Activated naive CD8-positive, alpha-beta T cell (primary cell): Measurements from ENCODE around the gene ANKRD13A.

ENCODE experiments used
- H3K27ac Mint-ChIP-seq: one replicate; pipeline ENCODE4 v1.8.0; 2021; ENCODE audit warnings: mixed read lengths
- H3K27me3 Mint-ChIP-seq: one replicate; pipeline ENCODE4 v1.8.0; 2021; ENCODE audit warnings: mixed read lengths
- H3K36me3 Mint-ChIP-seq: one replicate; pipeline ENCODE4 v1.8.0; 2021; ENCODE audit warnings: mixed read lengths
- H3K4me1 Mint-ChIP-seq: one replicate; pipeline ENCODE4 v1.8.0; 2021; ENCODE audit warnings: low read depth, mixed read lengths
- H3K4me3 Mint-ChIP-seq: one replicate; pipeline ENCODE4 v1.8.0; 2021; ENCODE audit warnings: mild to moderate bottlenecking, mixed read lengths
- H3K9me3 Mint-ChIP-seq: one replicate; pipeline ENCODE4 v1.8.0; 2021; ENCODE audit warnings: low read depth, mixed read lengths

ANKRD13A gene

DNA sequence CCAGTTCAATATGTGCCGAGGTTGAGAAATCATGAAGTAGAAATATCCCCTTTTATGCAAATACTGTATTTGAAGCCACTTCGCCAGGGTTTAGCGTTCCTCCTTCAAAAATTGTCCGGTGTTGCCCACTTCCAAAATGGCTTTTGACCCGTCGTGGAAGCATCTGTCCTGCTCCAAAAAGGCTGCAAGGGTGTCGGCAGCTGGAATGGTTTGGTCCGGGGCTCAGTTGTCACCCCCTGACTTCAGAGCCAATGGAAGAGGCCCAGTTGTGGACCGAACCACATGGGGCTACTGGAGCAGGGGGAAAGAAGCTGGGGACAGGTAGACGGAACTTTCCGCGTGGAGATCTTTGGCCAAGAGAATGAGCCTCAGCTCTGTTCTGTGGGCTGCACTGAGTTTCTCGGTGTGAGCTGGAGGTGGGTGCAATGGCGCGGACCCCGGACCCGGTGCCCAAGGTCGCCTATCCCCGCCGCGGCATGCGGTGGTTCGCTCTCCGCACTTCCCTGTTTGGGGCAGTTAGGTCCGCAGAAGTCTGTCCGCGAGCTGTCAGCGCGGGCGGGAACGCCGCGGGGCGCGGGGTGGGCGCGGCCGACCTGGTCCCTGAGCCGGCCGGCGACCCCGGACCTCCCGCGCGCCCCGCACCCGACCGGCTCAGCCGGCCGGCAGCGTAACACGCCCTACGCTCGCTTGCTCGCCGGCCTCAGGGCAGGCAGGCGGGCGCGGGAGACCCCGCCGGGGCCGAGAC, at the start of gene ANKRD13A:
TSS of gene ANKRD13A (plus strand) at position 527 of the 745 bp plus-strand sequence. CDS start 259 bp downstream, outside the sequence.
- H3K27me3 Mint-ChIP-seq, result no peaks in the 10 kb centered on the region
- H3K9me3 Mint-ChIP-seq, result no peaks in the 10 kb centered on the region
- H3K27ac Mint-ChIP-seq, result peak within 1 kb of the TSS; percentile 98
- H3K36me3 Mint-ChIP-seq, result peaks cover 2% of the 10 kb centered on the region
- H3K4me3 Mint-ChIP-seq, result peak within 1 kb of the TSS; percentile 99
- peaks cover 66% of the 10 kb centered on the region for H3K4me1 Mint-ChIP-seq

DNA sequence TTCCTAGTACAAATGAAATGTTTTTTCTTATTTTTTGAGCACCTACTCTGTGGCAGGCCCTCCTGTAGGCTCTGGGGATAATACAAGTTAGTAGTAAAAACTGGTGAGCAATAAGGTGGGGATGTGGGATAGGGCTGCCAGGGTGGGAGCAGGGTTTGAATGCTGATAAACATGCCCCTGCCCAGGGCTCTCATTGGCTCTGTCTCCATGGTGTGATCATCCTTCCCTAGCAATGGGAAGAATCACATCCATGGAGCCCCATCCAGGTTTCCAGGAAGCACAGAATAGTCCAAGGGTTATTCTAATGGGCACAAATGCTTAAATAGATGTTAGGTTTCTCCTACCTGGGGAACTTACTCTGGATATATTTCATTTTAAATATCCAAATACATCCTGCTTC, 48.6 kb upstream of the ANKRD13A start:
- Mint-ChIP-seq H3K4me1 (peaks cover 29% of the 10 kb centered on the region), H3K36me3 (peaks cover 24% of the 10 kb centered on the region), H3K27me3 (no peaks in the 10 kb centered on the region), H3K9me3 (no peaks in the 10 kb centered on the region), H3K27ac (no peak overlapping the region), H3K4me3 (no peak overlapping the region)

DNA sequence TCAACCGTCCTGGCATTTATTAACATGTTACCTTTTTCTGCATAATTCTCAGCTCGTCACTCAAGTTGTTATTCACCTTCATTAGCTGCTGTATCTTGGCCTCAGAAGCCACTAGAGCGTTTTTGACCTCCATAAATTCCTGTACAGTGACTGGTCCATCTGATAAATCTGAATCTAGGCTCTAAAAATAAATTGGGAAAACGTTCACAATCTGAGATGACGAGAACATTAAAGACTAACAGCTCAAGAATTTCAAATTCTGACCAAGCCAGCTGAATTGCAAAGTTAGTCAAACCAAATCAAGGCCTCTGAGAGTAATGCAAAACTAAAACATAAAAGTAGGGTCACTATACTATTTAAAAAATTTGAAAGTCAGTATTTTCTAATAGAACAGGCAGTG, 48.1 kb upstream of the ANKRD13A start:
- Mint-ChIP-seq H3K36me3 (peaks cover 24% of the 10 kb centered on the region), H3K27me3 (no peaks in the 10 kb centered on the region), H3K4me1 (peaks cover 29% of the 10 kb centered on the region), H3K27ac (no peak overlapping the region), H3K4me3 (no peak overlapping the region), H3K9me3 (no peaks in the 10 kb centered on the region)

DNA sequence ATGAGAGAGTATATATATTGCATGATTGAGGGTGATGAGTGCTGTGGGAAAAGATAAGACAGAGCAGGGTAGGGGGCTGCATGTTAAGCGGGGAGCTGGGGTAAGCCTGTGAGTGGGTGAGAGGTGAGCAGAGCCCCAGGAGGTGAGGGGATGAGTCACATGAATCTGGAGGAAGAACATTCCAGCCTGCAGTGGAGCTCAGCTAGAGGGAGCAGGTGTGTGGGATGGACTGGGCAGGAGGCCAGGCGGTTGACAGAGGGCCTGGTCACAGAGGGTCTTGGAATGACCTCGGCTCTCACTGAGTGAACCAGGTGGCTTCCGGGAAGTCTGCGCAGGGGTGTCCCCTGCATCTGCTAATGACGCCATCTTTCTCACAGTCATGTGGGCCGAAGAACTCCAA, 47.5 kb upstream of the ANKRD13A start:
- Mint-ChIP-seq H3K27me3 (no peaks in the 10 kb centered on the region), H3K9me3 (no peaks in the 10 kb centered on the region), H3K27ac (peak overlapping the region; percentile 83), H3K4me3 (no peak overlapping the region), H3K4me1 (peaks cover 23% of the 10 kb centered on the region), H3K36me3 (peaks cover 24% of the 10 kb centered on the region)

DNA sequence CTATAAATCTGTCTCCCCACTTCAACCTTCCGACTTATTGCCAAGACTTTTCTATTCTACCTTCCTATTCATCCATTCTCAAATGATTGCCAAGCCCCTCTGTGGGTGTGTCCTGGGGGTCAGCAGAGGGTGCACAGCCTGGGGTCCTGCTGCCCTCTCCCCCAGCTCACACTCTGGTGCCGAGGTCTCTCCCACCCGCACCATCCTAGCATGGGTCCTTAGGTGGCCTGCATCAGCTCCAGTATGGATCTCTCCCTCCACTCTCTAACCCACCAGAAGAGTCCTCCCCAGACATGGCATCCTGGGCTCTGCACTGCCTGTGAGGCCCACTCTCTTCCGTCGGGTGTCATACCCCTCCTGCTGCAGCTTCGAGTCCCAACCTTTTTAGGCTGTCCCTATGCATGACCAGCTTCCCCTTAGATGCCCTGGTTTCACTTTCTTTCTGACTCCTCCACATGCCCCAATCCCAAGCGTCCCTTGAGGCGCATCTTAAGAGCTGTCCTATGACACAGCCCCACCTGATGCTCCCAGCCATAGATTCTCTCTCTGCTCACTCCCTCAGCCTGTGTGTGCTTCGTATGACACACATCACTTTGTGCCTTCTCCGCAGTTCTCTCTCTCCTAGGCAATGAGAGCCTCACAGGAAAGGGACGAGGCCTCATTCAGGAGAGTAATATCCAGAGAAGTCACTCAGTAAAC, 46.9 kb upstream of the ANKRD13A start:
- Mint-ChIP-seq H3K9me3 (no peaks in the 10 kb centered on the region), H3K27ac (peak overlapping the region; percentile 9), H3K27me3 (no peaks in the 10 kb centered on the region), H3K4me3 (no peak overlapping the region), H3K36me3 (peaks cover 21% of the 10 kb centered on the region), H3K4me1 (peaks cover 18% of the 10 kb centered on the region)

DNA sequence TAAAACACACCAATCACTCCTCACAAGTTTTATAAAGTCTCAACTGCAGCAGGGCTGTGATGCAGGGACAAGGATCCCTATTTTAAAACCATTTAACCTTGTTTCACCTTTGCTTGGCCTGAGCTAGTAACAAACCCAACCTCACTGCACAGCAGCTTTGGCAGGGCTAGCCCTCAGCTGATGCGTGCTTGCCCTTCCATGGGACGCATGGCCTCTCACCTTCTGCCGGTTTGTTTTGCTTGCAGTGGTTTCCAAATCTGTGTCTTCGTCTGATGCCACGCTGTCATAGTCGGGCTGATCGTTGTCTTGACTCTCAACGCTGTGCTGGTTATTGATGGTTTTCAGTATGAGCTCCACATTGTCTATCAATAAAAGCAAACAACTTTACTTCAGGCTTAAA, 46.4 kb upstream of the ANKRD13A start:
- H3K4me1 Mint-ChIP-seq, result peaks cover 12% of the 10 kb centered on the region
- peak overlapping the region; percentile 72 for H3K27ac Mint-ChIP-seq
- no peaks in the 10 kb centered on the region for H3K27me3 Mint-ChIP-seq
- no peaks in the 10 kb centered on the region for H3K9me3 Mint-ChIP-seq
- H3K4me3 Mint-ChIP-seq, result no peak overlapping the region
- peaks cover 18% of the 10 kb centered on the region for H3K36me3 Mint-ChIP-seq

DNA sequence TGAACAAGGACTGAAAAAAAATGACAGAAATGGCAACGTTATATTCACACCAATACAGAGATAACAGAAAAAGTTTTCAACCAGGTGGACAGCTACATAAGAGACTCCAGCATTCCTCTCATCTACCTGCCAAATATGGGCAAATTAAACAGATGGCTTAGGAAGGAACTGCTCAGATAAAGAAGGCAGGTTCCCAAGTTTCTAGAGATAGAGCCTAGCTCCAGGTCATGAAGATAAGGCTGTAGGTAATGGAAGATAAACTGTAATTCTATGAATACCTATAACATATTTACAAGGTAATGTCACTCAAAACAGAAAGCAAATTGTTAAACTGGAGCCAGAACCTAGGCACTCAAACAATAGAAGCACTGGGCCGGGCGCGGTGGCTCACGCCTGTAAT, 45.6 kb upstream of the ANKRD13A start:
- Mint-ChIP-seq H3K9me3 (no peaks in the 10 kb centered on the region), H3K27me3 (no peaks in the 10 kb centered on the region), H3K36me3 (peaks cover 12% of the 10 kb centered on the region), H3K4me3 (no peak overlapping the region), H3K4me1 (peaks cover 4% of the 10 kb centered on the region), H3K27ac (peak overlapping the region; percentile 62)

DNA sequence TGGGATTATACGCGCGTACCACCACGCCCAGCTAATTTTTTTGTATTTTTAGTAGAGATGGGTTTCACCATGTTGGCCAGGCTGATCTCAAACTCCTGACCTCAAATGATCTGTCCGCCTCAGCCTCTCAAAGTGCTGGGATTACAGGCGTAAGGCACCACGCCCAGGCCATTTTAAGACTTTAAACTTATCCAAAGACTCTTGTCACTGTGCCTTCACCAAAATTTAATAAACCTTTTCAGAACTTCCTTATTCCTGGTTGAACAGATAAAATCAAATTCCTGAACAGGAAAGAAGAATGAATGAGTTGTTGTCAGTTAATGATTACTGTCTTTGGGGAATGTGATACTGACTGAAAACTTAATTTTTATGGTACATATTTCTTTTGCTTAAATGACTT, 40.9 kb upstream of the ANKRD13A start:
- H3K27me3 Mint-ChIP-seq, result no peaks in the 10 kb centered on the region
- H3K4me3 Mint-ChIP-seq, result no peak overlapping the region
- H3K27ac Mint-ChIP-seq, result no peak overlapping the region
- no peaks in the 10 kb centered on the region for H3K4me1 Mint-ChIP-seq
- no peaks in the 10 kb centered on the region for H3K9me3 Mint-ChIP-seq
- H3K36me3 Mint-ChIP-seq, result peaks cover 5% of the 10 kb centered on the region

DNA sequence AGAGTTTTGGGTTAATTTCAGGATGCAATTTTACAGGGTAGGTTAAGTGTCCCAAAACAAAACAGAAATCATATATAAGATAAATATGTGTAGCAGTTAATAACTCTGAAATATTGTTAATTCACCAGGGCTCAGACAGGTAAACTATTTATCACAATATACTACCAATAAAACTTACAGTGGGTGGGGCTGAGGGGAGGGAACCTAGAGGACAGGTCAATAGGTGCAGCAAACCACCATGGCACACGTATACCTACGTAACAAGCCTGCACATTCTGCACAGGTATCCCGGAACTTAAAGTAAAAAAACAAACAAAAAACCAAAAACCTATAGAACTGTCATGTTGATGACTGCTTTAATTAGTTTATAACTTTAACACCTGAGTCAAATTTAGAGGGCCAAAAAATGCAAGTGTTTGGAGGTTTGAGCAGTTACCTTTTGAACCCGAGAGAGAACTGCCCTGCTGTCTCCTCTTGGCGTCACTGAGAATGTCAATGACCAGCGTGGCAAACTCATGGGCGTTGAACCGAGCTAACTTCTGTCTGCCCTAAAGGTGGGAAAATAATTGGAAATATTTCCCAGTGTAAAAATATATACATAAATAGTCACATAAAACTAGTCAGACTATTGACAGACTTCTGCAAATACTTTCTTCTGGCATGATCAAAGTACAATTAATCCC, 39.7 kb upstream of the ANKRD13A start:
- Mint-ChIP-seq H3K27ac (no peak overlapping the region), H3K9me3 (no peaks in the 10 kb centered on the region), H3K36me3 (peaks cover 11% of the 10 kb centered on the region)

DNA sequence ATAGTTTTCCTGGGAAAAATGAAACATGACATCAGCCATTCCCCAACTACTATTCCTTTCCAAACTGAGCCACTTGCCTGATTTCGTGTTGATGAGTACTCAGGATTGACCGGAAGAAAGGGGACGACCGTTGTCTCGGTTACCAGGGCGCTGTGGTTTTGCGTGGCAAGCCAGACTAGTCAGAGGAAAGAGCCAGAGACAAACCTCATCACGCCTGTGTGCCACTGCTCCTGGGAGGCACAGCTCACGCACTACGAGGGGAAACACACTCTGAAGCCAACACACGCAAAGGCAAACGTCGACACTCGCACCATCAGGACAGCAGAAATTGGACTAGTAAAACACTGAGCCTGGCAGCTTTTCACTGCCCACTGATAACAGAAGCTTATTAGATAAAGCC, 38.0 kb upstream of the ANKRD13A start:
- H3K9me3 Mint-ChIP-seq, result no peaks in the 10 kb centered on the region
- no peak overlapping the region for H3K27ac Mint-ChIP-seq
- no peak overlapping the region for H3K4me3 Mint-ChIP-seq
- no peaks in the 10 kb centered on the region for H3K4me1 Mint-ChIP-seq
- peaks cover 11% of the 10 kb centered on the region for H3K36me3 Mint-ChIP-seq
- no peaks in the 10 kb centered on the region for H3K27me3 Mint-ChIP-seq

More for the DNA sequence above, 39.7 kb upstream of the ANKRD13A start:
- Mint-ChIP-seq H3K4me1 (no peaks in the 10 kb centered on the region), H3K27me3 (no peaks in the 10 kb centered on the region), H3K4me3 (no peak overlapping the region)

DNA sequence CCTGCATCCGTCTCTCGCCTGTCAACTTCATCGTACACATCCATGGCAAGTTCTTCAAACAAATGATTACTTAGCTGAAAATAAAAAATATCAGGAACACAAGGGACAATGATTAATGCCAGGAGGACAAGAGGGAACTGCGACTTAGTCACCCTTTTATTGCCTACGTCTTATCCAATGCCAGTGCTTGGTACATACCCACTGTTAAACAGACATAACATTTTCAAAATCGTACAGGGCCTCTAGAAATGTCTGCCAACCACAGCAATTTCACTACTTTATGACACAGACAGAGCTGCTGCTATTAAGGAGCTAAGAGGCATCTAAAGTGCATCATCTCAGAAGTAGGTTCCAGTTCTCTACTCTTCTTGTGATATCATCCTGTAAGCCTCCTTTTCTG, 37.6 kb upstream of the ANKRD13A start:
- no peaks in the 10 kb centered on the region for H3K9me3 Mint-ChIP-seq
- no peak overlapping the region for H3K4me3 Mint-ChIP-seq
- H3K27me3 Mint-ChIP-seq, result no peaks in the 10 kb centered on the region
- peaks cover 11% of the 10 kb centered on the region for H3K36me3 Mint-ChIP-seq
- peaks cover 1% of the 10 kb centered on the region for H3K4me1 Mint-ChIP-seq
- H3K27ac Mint-ChIP-seq, result no peak overlapping the region

DNA sequence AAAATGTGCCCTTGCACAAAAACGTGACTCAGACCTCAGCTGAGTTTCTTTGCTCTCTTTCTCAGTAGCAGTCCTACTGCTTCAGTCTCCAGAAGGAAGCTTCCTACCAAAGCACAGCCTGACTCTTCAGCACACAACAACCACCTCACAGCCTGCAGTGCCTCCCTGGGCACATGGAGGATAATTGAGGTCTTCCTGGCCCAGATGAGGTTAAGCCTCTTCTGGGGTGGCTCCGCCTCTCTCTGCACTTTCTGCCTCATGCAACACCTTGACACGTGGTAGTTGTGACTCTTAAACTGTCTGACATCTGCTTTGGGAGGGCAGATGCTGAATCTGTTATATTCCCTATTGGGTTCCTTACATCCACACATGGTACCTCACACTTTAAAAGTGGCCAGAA, 36.8 kb upstream of the ANKRD13A start:
- Mint-ChIP-seq H3K36me3 (peaks cover 11% of the 10 kb centered on the region), H3K27ac (peak overlapping the region; percentile 22), H3K27me3 (no peaks in the 10 kb centered on the region), H3K9me3 (no peaks in the 10 kb centered on the region), H3K4me1 (peaks cover 3% of the 10 kb centered on the region), H3K4me3 (no peak overlapping the region)

DNA sequence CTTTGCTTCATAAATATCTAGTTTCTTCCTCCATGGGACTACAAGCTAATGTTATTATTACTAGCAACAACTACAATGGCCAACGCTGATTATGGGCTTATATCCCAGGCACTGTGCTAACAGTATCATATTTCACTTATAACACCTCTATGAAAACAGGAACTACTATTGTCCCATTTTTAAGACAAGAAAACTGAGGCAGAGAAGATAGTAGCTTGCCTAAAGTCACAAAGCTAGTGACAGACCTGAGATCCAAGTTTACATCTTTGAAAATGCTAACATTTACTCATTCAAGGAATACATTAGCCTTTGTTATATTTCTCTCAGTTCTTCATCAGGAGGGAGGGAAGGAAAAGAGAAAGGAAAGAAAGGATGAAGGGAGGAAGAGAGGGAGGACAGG, 35.9 kb upstream of the ANKRD13A start:
- H3K4me3 Mint-ChIP-seq, result no peak overlapping the region
- peaks cover 11% of the 10 kb centered on the region for H3K36me3 Mint-ChIP-seq

DNA sequence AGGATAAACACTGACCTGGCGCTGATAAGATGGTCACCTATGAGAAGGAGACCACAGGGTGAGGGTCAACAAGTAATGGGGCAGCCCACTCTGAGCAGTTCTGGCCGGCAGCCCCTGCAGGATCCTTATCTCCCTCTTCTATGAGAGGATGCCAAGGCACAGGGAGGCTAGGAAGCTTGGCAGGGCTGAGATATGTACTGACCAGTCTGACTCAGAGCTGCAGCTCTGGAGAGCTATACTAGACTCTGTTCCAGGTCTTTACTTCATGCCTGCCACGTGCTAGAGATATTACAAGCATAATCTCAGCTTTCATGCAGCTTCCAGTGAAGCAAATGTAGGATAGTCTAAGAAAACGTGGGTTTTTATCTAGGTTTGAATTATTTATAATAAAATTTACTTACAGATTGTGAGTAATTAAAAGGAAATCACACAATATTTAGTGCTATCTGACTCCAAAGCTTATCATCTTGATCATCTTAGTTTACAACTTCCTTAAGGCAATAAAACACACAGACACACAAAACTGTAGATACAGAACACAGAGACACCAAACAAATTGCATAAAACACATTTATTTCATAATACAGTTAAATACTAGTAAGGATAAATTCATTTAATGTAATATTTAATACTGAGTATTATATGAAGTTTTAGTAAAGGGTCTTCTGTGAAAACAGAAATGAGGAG, 35.3 kb upstream of the ANKRD13A start:
- no peaks in the 10 kb centered on the region for H3K27me3 Mint-ChIP-seq
- peaks cover 11% of the 10 kb centered on the region for H3K36me3 Mint-ChIP-seq
- H3K27ac Mint-ChIP-seq, result peak overlapping the region; percentile 77
- H3K9me3 Mint-ChIP-seq, result no peaks in the 10 kb centered on the region
- peaks cover 11% of the 10 kb centered on the region for H3K4me1 Mint-ChIP-seq
- no peak overlapping the region for H3K4me3 Mint-ChIP-seq

More for the DNA sequence above, 35.9 kb upstream of the ANKRD13A start:
- peaks cover 11% of the 10 kb centered on the region for H3K4me1 Mint-ChIP-seq
- no peaks in the 10 kb centered on the region for H3K9me3 Mint-ChIP-seq
- no peaks in the 10 kb centered on the region for H3K27me3 Mint-ChIP-seq
- peak overlapping the region; percentile 77 for H3K27ac Mint-ChIP-seq

DNA sequence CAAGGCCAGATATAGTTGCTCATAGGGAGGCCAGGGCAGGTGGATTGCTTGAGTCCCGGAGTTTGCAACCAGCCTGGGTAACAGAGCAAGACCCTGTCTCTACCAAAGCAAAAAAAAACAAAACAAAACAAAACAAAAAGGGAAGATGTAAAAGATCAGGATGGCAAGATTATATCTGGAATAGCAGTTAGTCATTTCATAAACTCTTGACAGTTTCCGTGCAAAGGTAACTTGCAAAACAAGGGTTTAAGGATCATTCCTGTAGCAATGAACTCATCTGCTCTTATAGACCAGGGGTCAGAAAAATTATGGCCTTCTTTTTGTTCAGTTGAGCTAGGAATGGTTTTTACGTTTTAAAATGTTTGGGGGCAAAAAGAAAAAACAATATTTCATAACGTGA, 32.7 kb upstream of the ANKRD13A start:
- Mint-ChIP-seq H3K4me3 (no peak overlapping the region), H3K27ac (no peak overlapping the region), H3K27me3 (no peaks in the 10 kb centered on the region), H3K36me3 (peaks cover 9% of the 10 kb centered on the region), H3K4me1 (peaks cover 12% of the 10 kb centered on the region), H3K9me3 (no peaks in the 10 kb centered on the region)
